GM12878 (cell line): ENCODE data around the gene ASAP2.

Experiments used
- BHLHE40 ChIP-seq, 2 experiments: fragments of 450-650 bp in 1 of 2; IDR thresholded peaks; 2 replicates each; pipeline ENCODE4 v1.6.1; 2011 to 2017; ENCODE audit warnings: low read depth in 2 of 2, borderline replicate concordance in 1 of 2, improper control_type of control experiment in 1 of 2, low read length in 1 of 2, mild to moderate bottlenecking in 1 of 2
- CHD1 ChIP-seq: IDR thresholded peaks from 2 replicates; pipeline ENCODE4 v1.6.1; 2012; ENCODE audit warnings: low read depth, low read length, improper control_type of control experiment
- CTCF ChIP-seq, 3 experiments: IDR thresholded peaks in 2 of 3; conservative IDR thresholded peaks in 1 of 3; 2 replicates each; pipeline ENCODE4 v1.5.1; 2011; ENCODE audit warnings: low read depth in 3 of 3, low read length in 3 of 3, mild to moderate bottlenecking in 3 of 3, control low read depth in 2 of 3, moderate library complexity in 2 of 3, inconsistent platforms in 1 of 3, mixed read lengths in 1 of 3; ENCODE audit not compliant: control insufficient read depth in 2 of 3, insufficient read depth in 1 of 3; ENCODE audit errors: extremely low read depth in 1 of 3
- EP300 ChIP-seq, 2 experiments: fragments of 150-350 bp in 1 of 2; IDR thresholded peaks; 2 replicates each; pipeline ENCODE4 v1.6.1; 2011 to 2012; ENCODE audit warnings: low read depth in 2 of 2, low read length in 2 of 2, borderline replicate concordance in 1 of 2, improper control_type of control experiment in 1 of 2, inconsistent platforms in 1 of 2; ENCODE audit not compliant: control insufficient read depth in 1 of 2
- ESRRA ChIP-seq: IDR thresholded peaks from 2 replicates; pipeline ENCODE4 v1.6.1; 2012; ENCODE audit warnings: mild to moderate bottlenecking, low read length, improper control_type of control experiment
- FOXK2 ChIP-seq: fragments of 450-650 bp; IDR thresholded peaks from 2 replicates; pipeline ENCODE4 v1.6.1; 2017; ENCODE audit warnings: mild to moderate bottlenecking, moderate library complexity
- KDM1A ChIP-seq: fragments of 200-600 bp; sonication (generic); IDR thresholded peaks from 2 replicates; pipeline ENCODE4 v1.6.1; 2016; ENCODE audit warnings: borderline replicate concordance
- NR2C2 ChIP-seq: IDR thresholded peaks from 2 replicates; pipeline ENCODE4 v1.6.1; 2011; ENCODE audit warnings: borderline replicate concordance, low read depth; ENCODE audit not compliant: control insufficient read depth, insufficient read length
- PML ChIP-seq: IDR thresholded peaks from 2 replicates; pipeline ENCODE4 v1.6.1; 2012; ENCODE audit warnings: low read length, inconsistent platforms
- POLR2AphosphoS5 ChIP-seq: IDR thresholded peaks from 2 replicates; pipeline ENCODE4 v1.6.1; 2011; ENCODE audit warnings: mild to moderate bottlenecking, low read length, inconsistent platforms
- RAD21 ChIP-seq: IDR thresholded peaks from 2 replicates; pipeline ENCODE4 v1.6.1; 2011; ENCODE audit warnings: mild to moderate bottlenecking, low read depth, low read length, moderate library complexity; ENCODE audit not compliant: insufficient read depth
- SMC3 ChIP-seq: IDR thresholded peaks from 2 replicates; pipeline ENCODE4 v1.6.1; 2011; ENCODE audit warnings: low read length, improper control_type of control experiment, borderline replicate concordance
- TARDBP ChIP-seq: IDR thresholded peaks from 2 replicates; pipeline ENCODE4 v1.6.1; 2016; ENCODE audit warnings: borderline replicate concordance

GRCh38 chr2:9276074-9276473 lies 69.5 kb downstream of the ASAP2 start:
- TF ChIP-seq FOXK2 (no peak), BHLHE40 (IDR thresholded peaks at IDR 0.05; ENCODE audit: borderline replicate concordance in 1 of 2, low read depth in 2 of 2, low read length in 1 of 2) (no peak), PML (no peak), POLR2AphosphoS5 (no peak), NR2C2 (no peak), CHD1 (no peak), TARDBP (no peak), EP300 (IDR thresholded peaks at IDR 0.05; ENCODE audit: borderline replicate concordance in 1 of 2, control insufficient read depth in 1 of 2, low read depth in 2 of 2, low read length in 2 of 2) (no peak), SMC3 (no peak), CTCF (IDR thresholded peaks at IDR 0.05 in 2 of 3, conservative IDR thresholded peaks at IDR 0.05 in 1 of 3; ENCODE audit: control insufficient read depth in 2 of 3, extremely low read depth in 1 of 3, insufficient read depth in 1 of 3, low read depth in 3 of 3, low read length in 3 of 3) (no peak), RAD21 (no peak), ESRRA (no peak), KDM1A (no peak)
